Breast epithelium (tissue), 4 donors: ENCODE data around the gene ENKUR. TPM values are rescaled to one million over a fixed set of nuclear protein-coding genes. Genes with fewer than 3 reads are reported as not detected.
"Not testable (repeated sequence)": the region's sequence is repeated elsewhere in the genome, so short reads cannot be mapped to it uniquely, and the experiment has no call there.

Experiments
- DNase-seq, 2 donors: peaks; one replicate each; pipeline ENCODE4 v3.0.0-alpha.2; 2019; ENCODE audit warnings: low spot score in 2 of 2
- H3K27ac ChIP-seq, 2 donors: fragments of 200-600 bp; sonication (generic) in 1 of 2; one replicate each; pipeline ENCODE4 v1.5.1; 2016 to 2019; ENCODE audit warnings: mild to moderate bottlenecking in 1 of 2
- H3K27me3 ChIP-seq, 2 donors: fragments of 200-600 bp; sonication (generic) in 1 of 2; one replicate each; pipeline versions ENCODE4 v1.5.1 to v1.6.0; 2017 to 2019; ENCODE audit warnings: control low read depth in 1 of 2, mild to moderate bottlenecking in 1 of 2
- H3K36me3 ChIP-seq: fragments of 200-600 bp; one replicate; pipeline ENCODE4 v1.5.1; 2019
- H3K4me1 ChIP-seq, 2 donors: fragments of 200-600 bp; sonication (generic); one replicate each; pipeline ENCODE4 v1.5.1; 2016 to 2019; ENCODE audit warnings: control low read depth in 1 of 2
- H3K4me3 ChIP-seq, 3 donors: fragments of 200-600 bp; sonication (generic); 1 replicate in 2 of 3; 2 replicates in 1 of 3; pipeline ENCODE4 v1.5.1; 2016 to 2019; ENCODE audit warnings: mild to moderate bottlenecking in 3 of 3, moderate library complexity in 2 of 3
- H3K9me3 ChIP-seq, 2 donors: fragments of 200-600 bp; sonication (generic) in 1 of 2; one replicate each; pipeline ENCODE4 v1.5.1; 2016 to 2019; ENCODE audit warnings: control low read depth in 1 of 2
- POLR2A ChIP-seq: fragments of 450-650 bp; IDR thresholded peaks from one replicate; pipeline ENCODE4 v1.6.1; 2016; ENCODE audit warnings: antibody characterized with exemption, mild to moderate bottlenecking, moderate library complexity
- POLR2AphosphoS5 ChIP-seq, 3 donors: sonication (generic); formaldehyde crosslinking; IDR thresholded peaks; one replicate each; pipeline ENCODE4 v1.6.1; 2017; ENCODE audit warnings: antibody characterized with exemption in 3 of 3
- intact Hi-C: fragments of 100-400 bp; cut with DNase I; formaldehyde crosslinking; loops from one replicate; pipeline ENCODE4 v1.15.1; 2023; ENCODE audit warnings: low total_unique reads
- total RNA-seq, 3 donors: library from RNA; depleted of rRNA; stranded (reverse); fragments of >200 nt; gene quantifications; one replicate each; pipeline ENCODE4 v1.1.0, GENCODE V29; 2016
- TF ChIP-seq, protein P1 (sequence below), 3 donors: fragments of 450-650 bp; IDR thresholded peaks; one replicate each; pipeline ENCODE4 v1.5.1; 2016 to 2017; ENCODE audit warnings: antibody characterized with exemption in 3 of 3, mild to moderate bottlenecking in 3 of 3, moderate library complexity in 3 of 3

Gene ENKUR
- total RNA-seq, 3 donors from 2014 or later = not detected

DNA sequence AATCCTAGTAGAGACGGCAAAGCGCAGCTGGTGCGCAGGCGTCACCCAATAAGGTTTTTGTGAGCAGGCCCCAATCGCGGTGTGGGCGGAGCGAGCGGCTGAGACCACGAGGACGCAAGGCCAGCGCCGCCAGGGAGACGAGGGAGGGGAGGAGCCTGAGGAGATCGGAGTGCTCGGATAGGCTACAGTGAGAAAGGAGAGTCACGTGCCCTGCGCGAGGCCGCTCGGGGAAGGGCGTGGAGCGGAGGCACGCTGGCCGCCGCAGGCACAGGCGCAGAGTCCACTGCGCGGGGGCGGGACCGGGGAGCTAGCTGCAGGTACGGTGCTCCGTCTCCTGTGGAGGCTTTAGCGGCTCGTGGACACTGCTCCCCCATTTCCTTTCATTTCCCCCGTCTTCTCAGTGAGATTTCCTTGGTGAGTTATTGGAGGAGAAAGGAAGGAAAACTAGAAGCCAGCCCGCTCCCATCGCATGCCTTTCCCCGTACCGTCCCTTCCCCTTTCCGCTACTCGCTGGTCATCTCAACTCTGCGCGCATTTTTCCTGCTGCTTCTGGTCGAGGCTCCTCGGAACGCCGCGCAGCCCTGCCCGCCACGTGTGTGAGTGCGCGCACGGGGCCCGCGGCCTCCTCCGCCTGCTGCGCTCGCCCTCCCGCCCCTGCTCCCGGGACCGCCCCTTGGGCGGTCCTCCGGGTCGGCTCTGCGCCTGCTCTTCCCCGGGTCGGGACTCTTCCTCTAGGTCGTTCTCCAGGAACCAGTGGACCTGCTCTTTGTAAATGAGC, 607 bp upstream of the ENKUR start, which contains the start of gene THNSL1:
Gene THNSL1 (plus strand): TSS at position 237 of the 778 bp plus-strand sequence. CDS start 6,612 bp downstream, outside the sequence.
- TF ChIP-seq, protein P1, sequence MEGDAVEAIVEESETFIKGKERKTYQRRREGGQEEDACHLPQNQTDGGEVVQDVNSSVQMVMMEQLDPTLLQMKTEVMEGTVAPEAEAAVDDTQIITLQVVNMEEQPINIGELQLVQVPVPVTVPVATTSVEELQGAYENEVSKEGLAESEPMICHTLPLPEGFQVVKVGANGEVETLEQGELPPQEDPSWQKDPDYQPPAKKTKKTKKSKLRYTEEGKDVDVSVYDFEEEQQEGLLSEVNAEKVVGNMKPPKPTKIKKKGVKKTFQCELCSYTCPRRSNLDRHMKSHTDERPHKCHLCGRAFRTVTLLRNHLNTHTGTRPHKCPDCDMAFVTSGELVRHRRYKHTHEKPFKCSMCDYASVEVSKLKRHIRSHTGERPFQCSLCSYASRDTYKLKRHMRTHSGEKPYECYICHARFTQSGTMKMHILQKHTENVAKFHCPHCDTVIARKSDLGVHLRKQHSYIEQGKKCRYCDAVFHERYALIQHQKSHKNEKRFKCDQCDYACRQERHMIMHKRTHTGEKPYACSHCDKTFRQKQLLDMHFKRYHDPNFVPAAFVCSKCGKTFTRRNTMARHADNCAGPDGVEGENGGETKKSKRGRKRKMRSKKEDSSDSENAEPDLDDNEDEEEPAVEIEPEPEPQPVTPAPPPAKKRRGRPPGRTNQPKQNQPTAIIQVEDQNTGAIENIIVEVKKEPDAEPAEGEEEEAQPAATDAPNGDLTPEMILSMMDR (IDR thresholded peaks at IDR 0.05) = no peak
- TF ChIP-seq POLR2AphosphoS5 (IDR thresholded peaks at IDR 0.05) = peak; percentile 75 to 84 (median 81)
- TF ChIP-seq POLR2A = peak; percentile 71
- Histone ChIP-seq H3K27me3 (no peaks in the 10 kb centered on the region), H3K9me3 (no peaks in the 10 kb centered on the region), H3K4me1 (peaks cover 0 to 6% of the 10 kb centered on the region in 2 donors), H3K4me3 (peak within 1 kb of the TSS; percentile 55 to 76 (median 72)), H3K27ac (peak within 1 kb of the TSS; percentile 94 to 95), H3K36me3 (no peaks in the 10 kb centered on the region)
- peak; percentile 97 to 98 for DNase-seq
- intact Hi-C loops = loop anchor here (5.0 kb wide), 1 partner anchor 294 kb away; the partner anchor contains the start of gene ARHGAP21

DNA sequence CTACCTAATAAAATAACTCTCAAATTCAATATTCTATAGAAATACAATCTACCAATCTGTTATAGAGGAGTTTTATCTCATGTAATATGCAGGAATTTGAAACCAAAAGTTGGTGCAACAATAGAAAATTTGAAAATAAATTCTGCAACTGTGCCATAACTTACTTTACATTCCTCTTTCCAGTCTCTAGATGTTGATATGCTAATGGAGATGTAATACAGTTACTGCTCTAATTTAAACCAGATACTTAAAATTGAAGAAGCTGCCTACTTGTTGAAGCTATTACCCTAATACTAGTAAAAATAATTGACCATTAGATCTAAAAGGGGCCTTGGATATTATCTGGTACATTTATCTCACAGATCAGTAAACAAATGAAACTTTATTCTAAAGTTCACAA, 1.4 kb downstream of the ENKUR start:
- Histone ChIP-seq H3K27me3 (no peaks in the 10 kb centered on the region), H3K4me1 (peaks cover 0 to 6% of the 10 kb centered on the region in 2 donors), H3K4me3 (no peak overlapping the region), H3K9me3 (no peaks in the 10 kb centered on the region), H3K36me3 (no peaks in the 10 kb centered on the region), H3K27ac (no peak overlapping the region)
- intact Hi-C loops = no loop called here
- no peak for TF ChIP-seq POLR2A
- TF ChIP-seq, protein P1 (IDR thresholded peaks at IDR 0.05) = no peak
- DNase-seq = no peak

DNA sequence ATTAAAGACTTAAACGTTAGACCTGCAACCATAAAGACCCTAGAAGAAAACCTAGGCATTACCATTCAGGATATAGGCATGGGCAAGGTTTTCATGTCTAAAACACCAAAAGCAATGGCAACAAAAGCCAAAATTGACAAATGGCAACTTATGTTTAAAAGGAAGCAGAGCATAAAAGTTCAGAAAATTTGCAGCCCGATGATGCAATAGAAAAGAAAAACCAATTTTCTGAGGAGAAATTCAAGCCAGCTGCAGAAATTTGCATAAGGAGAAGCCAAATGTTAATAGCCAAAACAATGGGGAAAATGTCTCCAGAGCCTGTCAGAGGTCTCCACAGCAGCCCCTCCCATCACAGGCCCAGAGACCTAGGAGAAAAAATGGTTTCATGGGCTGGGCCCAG, 4.4 kb downstream of the ENKUR start:
- H3K9me3 ChIP-seq, DNase-seq, H3K27ac ChIP-seq, H3K4me3 ChIP-seq, H3K4me1 ChIP-seq, H3K27me3 ChIP-seq, intact Hi-C loops, H3K36me3 ChIP-seq: not testable (repeated sequence)

GRCh38 chr10:24998044-24998443, 17.9 kb downstream of the ENKUR start:
- Histone ChIP-seq H3K9me3 (peaks cover 0 to 5% of the 10 kb centered on the region in 2 donors), H3K27me3 (no peaks in the 10 kb centered on the region), H3K36me3 (no peaks in the 10 kb centered on the region), H3K4me3 (no peak overlapping the region), H3K27ac (no peak overlapping the region), H3K4me1 (no peaks in the 10 kb centered on the region)
- intact Hi-C loops = no loop called here
- TF ChIP-seq POLR2A (no peak), POLR2AphosphoS5 (IDR thresholded peaks at IDR 0.05) (no peak)
- TF ChIP-seq, protein P1 (IDR thresholded peaks at IDR 0.05) = no peak
- DNase-seq = no peak

GRCh38 chr10:24995072-24995471, 20.9 kb downstream of the ENKUR start:
- TF ChIP-seq POLR2A (no peak), POLR2AphosphoS5 (IDR thresholded peaks at IDR 0.05) (no peak)
- TF ChIP-seq, protein P1 (IDR thresholded peaks at IDR 0.05) = no peak
- H3K27ac ChIP-seq = no peak overlapping the region
- no peak for DNase-seq
- H3K4me3 ChIP-seq = no peak overlapping the region
- H3K27me3 ChIP-seq = no peaks in the 10 kb centered on the region
- H3K36me3 ChIP-seq = no peaks in the 10 kb centered on the region
- no peaks in the 10 kb centered on the region for H3K4me1 ChIP-seq
- intact Hi-C loops = no loop called here
- H3K9me3 ChIP-seq = peaks cover 0 to under 1% of the 10 kb centered on the region in 2 donors
